NCI-H526 (cell line): ENCODE results near the gene SH2B3.
"Not testable (repeated sequence)": the region's sequence is repeated elsewhere in the genome, so short reads cannot be mapped to it uniquely, and the experiment has no call there.

Experiments
- DNase-seq, 2 experiments: peaks; one replicate each; lab custom pipeline; 2025; lab: John Stamatoyannopoulos, UW

The SH2B3 gene

GRCh38 chr12:111462210-111462769 is 56.6 kb downstream of the SH2B3 start:
- no peak for DNase-seq

GRCh38 chr12:111467092-111467856 is 61.6 kb downstream of the SH2B3 start:
- no peak for DNase-seq

GRCh38 chr12:111467857-111468241 is 62.1 kb downstream of the SH2B3 start:
- DNase-seq: no peak

GRCh38 chr12:111469401-111469800 is 63.7 kb downstream of the SH2B3 start:
- DNase-seq: no peak

GRCh38 chr12:111471236-111471635 is 65.5 kb downstream of the SH2B3 start:
- DNase-seq: no peak

- DNase-seq: no peak
Measured at GRCh38 chr12:111482462-111482861, 76.7 kb downstream of the SH2B3 start.

GRCh38 chr12:111488271-111488670 is 82.5 kb downstream of the SH2B3 start:
- no peak for DNase-seq

GRCh38 chr12:111488798-111489197 is 83.1 kb downstream of the SH2B3 start:
- no peak for DNase-seq

GRCh38 chr12:111492979-111493378 is 87.3 kb downstream of the SH2B3 start:
- not testable (repeated sequence) for DNase-seq

- DNase-seq: no peak
Measured at GRCh38 chr12:111494676-111495075, 89.0 kb downstream of the SH2B3 start.
